NCI-H128 (cell line): ENCODE data around the gene DNMT3A.

ENCODE experiments used
- DNase-seq: peaks from one replicate; lab custom pipeline; 2025; ENCODE audit not compliant: unreplicated experiment; lab: John Stamatoyannopoulos, UW

The DNMT3A gene

DNA sequence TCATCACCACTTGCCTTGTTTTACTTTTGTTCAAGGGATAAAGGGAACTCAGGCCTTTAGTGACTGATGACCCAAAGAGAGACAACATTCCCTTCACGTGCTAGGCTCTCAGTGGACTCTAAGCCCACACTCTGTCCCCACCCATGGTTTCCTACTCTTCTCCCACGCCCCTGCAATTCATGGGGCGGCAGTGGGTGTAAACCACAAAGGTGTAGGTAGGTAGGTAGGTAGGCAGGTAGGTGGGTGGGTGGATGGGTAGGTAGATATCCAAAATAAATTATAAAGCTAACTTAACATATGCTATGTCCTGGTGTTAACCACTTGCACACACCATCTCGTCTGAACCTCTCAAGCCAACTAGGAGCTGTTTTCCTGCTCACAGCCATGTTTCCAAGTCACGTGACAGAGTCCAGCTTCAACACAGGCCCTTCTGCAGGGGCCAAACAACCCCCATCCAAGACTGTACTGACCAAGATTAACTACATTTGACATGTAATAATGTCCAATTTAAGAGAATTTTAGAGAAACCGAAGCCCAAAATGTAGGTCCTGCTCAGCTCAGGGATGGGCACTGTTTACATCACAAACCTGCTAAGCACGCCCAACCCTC lies 33.7 kb downstream of the DNMT3A start:
- DNase-seq = no peak

- DNase-seq = no peak
Measured at GRCh38 chr2:25306777-25307368, 34.9 kb downstream of the DNMT3A start.

- no peak for DNase-seq
Measured at GRCh38 chr2:25305775-25306174, 36.0 kb downstream of the DNMT3A start.

DNA sequence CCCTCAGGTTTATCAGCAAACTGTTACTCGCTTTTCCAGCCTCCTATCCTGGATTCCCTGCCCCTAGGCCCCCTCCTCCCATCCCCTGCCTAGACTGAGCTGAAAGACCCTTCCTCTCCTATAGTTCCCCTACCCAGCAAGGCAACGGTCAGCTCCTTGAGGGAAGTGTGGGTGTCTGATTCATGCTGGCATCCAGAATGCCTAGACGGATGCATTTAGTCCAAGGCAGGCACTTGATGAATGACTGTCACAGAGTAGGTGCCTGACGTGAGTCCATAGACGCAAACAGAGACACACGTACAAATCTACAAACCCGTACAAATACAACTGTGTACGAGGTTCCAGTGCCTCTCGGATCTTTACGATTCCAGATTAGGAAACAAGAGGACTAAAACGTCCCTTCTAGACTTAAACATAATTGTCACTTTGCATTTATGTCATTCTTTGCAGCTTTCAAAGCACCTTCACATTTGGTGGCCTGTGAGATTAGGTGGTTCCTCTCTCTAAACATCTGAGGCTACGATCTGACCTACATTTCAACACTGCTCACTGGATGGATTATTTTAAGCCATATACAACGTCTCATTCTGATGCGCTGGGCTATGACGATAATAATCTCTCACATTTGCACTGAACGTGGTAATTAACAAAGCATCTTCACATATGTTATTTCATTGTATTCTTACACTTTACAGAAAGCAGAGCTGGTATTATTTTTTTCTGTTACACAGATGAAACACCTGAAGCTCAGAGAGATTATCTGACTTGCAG lies 36.7 kb downstream of the DNMT3A start:
- no peak for DNase-seq

- DNase-seq = no peak
Measured at GRCh38 chr2:25304321-25304720, 37.4 kb downstream of the DNMT3A start.

GRCh38 chr2:25303633-25304236 lies 38.0 kb downstream of the DNMT3A start:
- DNase-seq = no peak

DNA sequence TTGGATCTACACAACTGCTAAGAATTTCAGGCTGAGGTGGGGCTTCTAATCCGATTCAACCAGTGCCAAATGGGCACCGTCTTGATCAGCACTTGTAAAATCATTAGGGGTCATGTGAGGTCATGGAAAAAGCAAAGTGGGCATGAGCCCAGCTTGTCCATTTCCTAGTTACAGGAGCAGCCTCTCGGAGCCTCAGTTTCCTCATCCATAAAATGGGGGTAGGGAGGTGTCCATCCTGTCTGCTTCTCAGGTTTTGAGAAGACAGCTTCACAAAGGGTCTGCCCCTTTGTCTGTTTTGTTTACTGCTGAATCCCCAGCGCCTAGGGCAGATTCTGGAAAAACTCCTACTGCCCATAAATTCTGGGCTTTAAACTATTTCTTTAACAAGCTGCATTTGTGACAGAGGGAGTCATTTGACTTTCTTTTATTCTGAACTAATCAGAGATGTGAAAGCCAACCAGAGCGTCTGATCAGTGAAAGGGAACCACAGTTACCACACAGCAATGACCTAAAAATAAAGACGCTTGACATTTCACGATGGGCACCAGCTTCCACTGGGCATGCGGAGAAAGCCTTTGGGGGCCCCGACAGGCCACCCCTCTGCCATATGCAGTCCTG lies 38.9 kb downstream of the DNMT3A start:
- DNase-seq = no peak

GRCh38 chr2:25301453-25302352 lies 40.0 kb downstream of the DNMT3A start:
- no peak for DNase-seq

DNA sequence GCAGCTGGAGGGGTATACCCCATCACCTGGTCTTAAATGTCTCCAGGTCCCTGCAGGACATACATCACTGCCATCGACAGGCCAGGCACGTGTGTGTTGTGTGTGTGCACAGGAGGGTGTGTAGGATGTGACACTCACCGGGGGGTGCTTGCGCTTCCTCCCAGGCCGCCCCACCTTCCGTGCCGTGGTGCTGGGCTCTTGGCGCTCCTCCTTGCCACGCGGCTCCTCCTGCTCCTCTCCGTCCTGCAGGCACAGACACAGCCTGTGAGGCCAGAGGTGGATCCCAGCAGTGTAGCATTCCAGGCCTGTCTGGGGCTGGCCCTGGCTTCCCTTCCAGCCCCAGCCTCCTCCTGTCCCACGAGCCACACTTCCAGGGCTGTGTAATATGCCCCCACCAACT lies 41.7 kb downstream of the DNMT3A start:
- no peak for DNase-seq

DNA sequence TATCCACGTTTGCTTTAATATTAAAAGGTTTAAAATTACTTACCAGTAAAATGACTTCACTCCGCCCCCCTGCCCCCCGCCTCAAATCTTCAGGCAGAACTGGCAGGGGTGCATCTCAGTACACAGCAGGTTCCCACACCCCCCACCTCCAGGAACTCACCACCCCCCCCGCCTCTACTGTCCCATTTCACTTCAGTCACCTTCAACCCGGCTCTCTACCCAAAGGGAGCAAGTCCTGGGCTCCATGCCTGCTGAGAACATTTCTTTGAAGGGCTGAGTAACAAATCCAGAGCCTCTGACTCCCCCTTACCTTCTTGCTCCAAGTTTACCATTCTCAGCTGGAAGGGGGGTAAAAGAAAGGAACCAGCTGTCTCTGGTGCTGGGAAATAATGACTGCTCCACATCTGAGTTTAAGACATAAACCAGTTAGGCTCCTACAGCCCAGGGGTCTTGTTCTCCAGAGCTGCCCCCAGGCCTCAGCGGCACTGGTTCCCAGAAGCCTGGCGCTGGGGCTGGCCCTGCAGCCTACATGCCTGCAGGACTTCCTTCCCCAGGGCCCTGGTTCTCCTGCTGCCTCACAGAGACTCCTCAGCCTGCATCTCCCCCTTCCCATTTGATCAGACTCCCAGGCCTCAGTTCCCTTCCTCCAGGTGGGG lies 42.8 kb downstream of the DNMT3A start:
- no peak for DNase-seq

DNA sequence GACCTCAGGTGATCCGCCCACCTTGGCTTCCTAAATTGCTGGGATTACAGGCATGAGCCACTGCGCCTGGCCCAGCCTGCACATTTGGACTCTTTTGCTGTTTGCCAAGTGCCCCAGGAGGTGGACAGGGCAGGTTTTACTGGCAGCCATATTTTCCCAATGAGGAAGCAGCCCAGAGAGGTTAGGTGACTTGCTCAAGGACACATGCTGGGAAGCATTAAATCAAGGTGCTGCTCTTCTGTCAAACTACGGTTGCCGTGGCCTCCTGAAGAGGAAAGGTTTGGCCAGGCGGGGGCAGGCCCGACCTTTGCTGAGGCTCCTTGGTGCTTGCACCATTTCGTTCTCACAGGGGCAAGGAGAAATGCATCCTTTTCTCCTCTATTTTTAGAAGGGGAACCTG lies 44.0 kb downstream of the DNMT3A start:
- no peak for DNase-seq

DNA sequence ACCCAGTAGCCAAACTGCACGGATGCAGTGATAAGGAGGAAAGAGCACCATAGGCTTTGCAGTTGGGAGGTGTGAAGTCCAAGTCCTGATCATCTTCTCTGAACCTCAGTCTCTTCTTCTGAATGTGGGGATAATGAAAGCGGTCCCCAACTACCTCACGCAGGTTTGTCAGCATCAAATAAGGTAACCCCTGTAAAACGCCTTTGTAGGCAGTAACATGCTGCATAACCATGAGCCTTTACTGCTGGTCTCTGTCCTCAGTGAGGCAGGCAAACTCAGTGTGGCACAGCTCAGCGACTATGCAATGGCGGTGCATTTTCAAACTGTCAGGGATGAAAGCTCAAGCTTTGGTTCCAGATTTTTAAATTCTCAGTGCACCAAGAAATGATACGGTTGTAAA lies 46.1 kb downstream of the DNMT3A start:
- no peak for DNase-seq

- DNase-seq = no peak
Measured at GRCh38 chr2:25294573-25295462, 46.9 kb downstream of the DNMT3A start.

GRCh38 chr2:25293958-25294562 lies 47.7 kb downstream of the DNMT3A start:
- no peak for DNase-seq

- no peak for DNase-seq
Measured at GRCh38 chr2:25293145-25293544, 48.6 kb downstream of the DNMT3A start.

GRCh38 chr2:25292408-25292807 lies 49.3 kb downstream of the DNMT3A start:
- no peak for DNase-seq

- no peak for DNase-seq
Measured at GRCh38 chr2:25290811-25291495, 50.8 kb downstream of the DNMT3A start.
